Measurements from ENCODE around the gene SNX22.
"Not testable (repeated sequence)": the region's sequence is repeated elsewhere in the genome, so short reads cannot be mapped to it uniquely, and the experiment has no call there.

The SNX22 gene

GRCh38 chr15:64107337-64107736 is 44.2 kb upstream of the SNX22 start:
- H3K4me1 ChIP-seq (ENCODE audit: control insufficient read depth, insufficient read depth, low read length), result no peaks in the 10 kb centered on the region
- H3K9me3 ChIP-seq (ENCODE audit: control insufficient read depth, insufficient read depth, low read depth, low read length), result no peaks in the 10 kb centered on the region
- H3K4me3 ChIP-seq (ENCODE audit: low read depth, low read length), result no peak overlapping the region
- H3K27ac ChIP-seq (ENCODE audit: extremely low read depth, low read depth, low read length), result no peak overlapping the region
- ChIA-PET CTCF (no interaction called here), POLR2A (no interaction called here)
- no peak for TF ChIP-seq ZBTB10 (tag by site-specific recombination; IDR thresholded peaks at IDR 0.05)
- TF ChIP-seq WT1 (tag by site-specific recombination; IDR thresholded peaks at IDR 0.05), result no peak
- no peak for TF ChIP-seq ZNF211 (tag by site-specific recombination; IDR thresholded peaks at IDR 0.05; ENCODE audit: low read depth)
- TF ChIP-seq ZNF707 (tag by site-specific recombination; IDR thresholded peaks at IDR 0.05), result no peak
- no peak for TF ChIP-seq PRDM6 (tag by site-specific recombination; IDR thresholded peaks at IDR 0.05)
- TF ChIP-seq ZNF510 (tag by site-specific recombination; IDR thresholded peaks at IDR 0.05; ENCODE audit: insufficient replicate concordance), result no peak
- no peak for TF ChIP-seq ZNF335 (tag by site-specific recombination; conservative IDR thresholded peaks at IDR 0.05)
- no peak for TF ChIP-seq ZBTB11 (tag by site-specific recombination; conservative IDR thresholded peaks at IDR 0.05; ENCODE audit: low read depth)
- no peak for TF ChIP-seq KLF8 (tag by site-specific recombination; IDR thresholded peaks at IDR 0.05)
- TF ChIP-seq SCRT2 (tag by site-specific recombination; IDR thresholded peaks at IDR 0.05), result no peak
- TF ChIP-seq, protein P1, sequence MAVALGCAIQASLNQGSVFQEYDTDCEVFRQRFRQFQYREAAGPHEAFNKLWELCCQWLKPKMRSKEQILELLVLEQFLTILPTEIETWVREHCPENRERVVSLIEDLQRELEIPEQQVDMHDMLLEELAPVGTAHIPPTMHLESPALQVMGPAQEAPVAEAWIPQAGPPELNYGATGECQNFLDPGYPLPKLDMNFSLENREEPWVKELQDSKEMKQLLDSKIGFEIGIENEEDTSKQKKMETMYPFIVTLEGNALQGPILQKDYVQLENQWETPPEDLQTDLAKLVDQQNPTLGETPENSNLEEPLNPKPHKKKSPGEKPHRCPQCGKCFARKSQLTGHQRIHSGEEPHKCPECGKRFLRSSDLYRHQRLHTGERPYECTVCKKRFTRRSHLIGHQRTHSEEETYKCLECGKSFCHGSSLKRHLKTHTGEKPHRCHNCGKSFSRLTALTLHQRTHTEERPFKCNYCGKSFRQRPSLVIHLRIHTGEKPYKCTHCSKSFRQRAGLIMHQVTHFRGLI (tag by site-specific recombination; IDR thresholded peaks at IDR 0.05), result no peak
- peaks cover 0 to 4% of the 10 kb centered on the region in 2 experiments; a peak in 1 of 3 replicates for H3K36me3 ChIP-seq (ENCODE audit: control insufficient read depth in 2 of 2, insufficient read depth in 1 of 2, low read length in 2 of 2)

DNA sequence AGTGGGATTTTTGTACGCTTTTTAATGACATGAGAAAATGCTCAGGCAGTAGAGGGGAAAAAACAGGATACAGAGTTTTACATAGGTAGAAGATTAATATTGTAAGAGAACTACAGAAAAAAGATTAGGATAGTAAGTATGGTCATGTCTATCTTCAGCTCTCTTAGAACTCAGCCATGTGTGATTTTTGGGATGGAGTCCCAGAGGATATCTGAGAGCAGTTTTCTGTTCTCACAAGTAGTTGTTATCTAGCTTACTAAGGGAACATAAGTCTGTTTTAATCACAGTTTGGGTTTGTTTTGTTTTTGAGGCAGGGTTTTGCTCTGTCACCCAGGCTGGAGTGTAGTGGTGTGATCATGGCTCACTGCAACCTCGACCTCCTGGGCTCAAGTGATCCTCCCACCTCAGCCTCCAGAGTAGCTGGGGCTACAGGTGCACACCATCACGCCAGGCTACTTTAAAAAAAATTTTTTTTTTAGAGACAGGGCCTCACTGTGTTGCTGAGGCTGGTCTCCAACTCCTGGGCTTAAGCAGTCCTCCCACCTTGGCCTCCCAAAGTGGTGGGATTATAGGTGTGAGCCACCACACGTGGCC is 41.3 kb upstream of the SNX22 start:
- CTCF ChIA-PET; H3K27ac ChIP-seq (ENCODE audit: extremely low read depth, low read depth, low read length); H3K4me1 ChIP-seq (ENCODE audit: control insufficient read depth, insufficient read depth, low read length); H3K4me3 ChIP-seq (ENCODE audit: low read depth, low read length); H3K9me3 ChIP-seq (ENCODE audit: control insufficient read depth, insufficient read depth, low read depth, low read length); POLR2A ChIA-PET: not testable (repeated sequence)
- peaks cover 0 to 28% of the 10 kb centered on the region in 2 experiments for H3K36me3 ChIP-seq (ENCODE audit: control insufficient read depth in 2 of 2, insufficient read depth in 1 of 2, low read length in 2 of 2)
- TF ChIP-seq PRDM6 (tag by site-specific recombination; IDR thresholded peaks at IDR 0.05) (peak; percentile 40; the same call in 1 of the 2 replicates), ZNF18 (tag by site-specific recombination; IDR thresholded peaks at IDR 0.05) (peak; percentile 51; the same call in 1 of the 2 replicates)
